Stimulated activated CD8-positive, alpha-beta memory T cell treated with anti-CD3 and anti-CD28 coated beads, Interleukin-12 subunit alpha, Interleukin-12 subunit beta, amount 100 ng/mL, for 1 hour (primary cell): ENCODE results near the gene AFDN.
"Not testable (repeated sequence)": the region's sequence is repeated elsewhere in the genome, so short reads cannot be mapped to it uniquely, and the experiment has no call there.

Experiments
- DNase-seq: peaks from one replicate; pipeline ENCODE4 v3.0.0-alpha.2; 2020; ENCODE audit warnings: low read depth

AFDN gene

GRCh38 chr6:168000198-168001028, 173.7 kb downstream of the AFDN start:
- DNase-seq, result no peak

GRCh38 chr6:168001029-168001332, 174.3 kb downstream of the AFDN start:
- DNase-seq, result no peak

- not testable (repeated sequence) for DNase-seq
Observed at GRCh38 chr6:168001514-168001913, 174.8 kb downstream of the AFDN start.

- DNase-seq, result no peak
Observed at GRCh38 chr6:168002804-168003203, 176.1 kb downstream of the AFDN start.

GRCh38 chr6:168004023-168004422, 177.3 kb downstream of the AFDN start:
- no peak for DNase-seq

GRCh38 chr6:168004945-168005344, 178.2 kb downstream of the AFDN start:
- DNase-seq, result no peak

- DNase-seq, result no peak
Observed at GRCh38 chr6:168005796-168006195, 179.1 kb downstream of the AFDN start.

GRCh38 chr6:168007592-168008338, 181.1 kb downstream of the AFDN start:
- no peak for DNase-seq

- no peak for DNase-seq
Observed at GRCh38 chr6:168009331-168009730, 182.6 kb downstream of the AFDN start.

GRCh38 chr6:168011291-168011690, 184.6 kb downstream of the AFDN start:
- DNase-seq, result no peak

GRCh38 chr6:168012431-168013249, 185.9 kb downstream of the AFDN start:
- DNase-seq, result no peak

GRCh38 chr6:168013250-168013915, 186.7 kb downstream of the AFDN start:
- no peak for DNase-seq

- no peak for DNase-seq
Observed at GRCh38 chr6:168014428-168014827, 187.7 kb downstream of the AFDN start.

GRCh38 chr6:168015009-168015408, 188.3 kb downstream of the AFDN start:
- no peak for DNase-seq

- no peak for DNase-seq
Observed at GRCh38 chr6:168015482-168016175, 188.9 kb downstream of the AFDN start.

GRCh38 chr6:168016176-168016620, 189.5 kb downstream of the AFDN start:
- DNase-seq, result no peak

GRCh38 chr6:168016721-168017525, 190.2 kb downstream of the AFDN start:
- DNase-seq, result no peak

- DNase-seq, result no peak
Observed at GRCh38 chr6:168017629-168018028, 190.9 kb downstream of the AFDN start.

GRCh38 chr6:168018664-168019063, 192.0 kb downstream of the AFDN start:
- no peak for DNase-seq

- no peak for DNase-seq
Observed at GRCh38 chr6:168020242-168020641, 193.5 kb downstream of the AFDN start.

GRCh38 chr6:168021581-168021980, 194.9 kb downstream of the AFDN start:
- DNase-seq, result no peak
